ENCODE data around the gene SMYD3.

Gene SMYD3

DNA sequence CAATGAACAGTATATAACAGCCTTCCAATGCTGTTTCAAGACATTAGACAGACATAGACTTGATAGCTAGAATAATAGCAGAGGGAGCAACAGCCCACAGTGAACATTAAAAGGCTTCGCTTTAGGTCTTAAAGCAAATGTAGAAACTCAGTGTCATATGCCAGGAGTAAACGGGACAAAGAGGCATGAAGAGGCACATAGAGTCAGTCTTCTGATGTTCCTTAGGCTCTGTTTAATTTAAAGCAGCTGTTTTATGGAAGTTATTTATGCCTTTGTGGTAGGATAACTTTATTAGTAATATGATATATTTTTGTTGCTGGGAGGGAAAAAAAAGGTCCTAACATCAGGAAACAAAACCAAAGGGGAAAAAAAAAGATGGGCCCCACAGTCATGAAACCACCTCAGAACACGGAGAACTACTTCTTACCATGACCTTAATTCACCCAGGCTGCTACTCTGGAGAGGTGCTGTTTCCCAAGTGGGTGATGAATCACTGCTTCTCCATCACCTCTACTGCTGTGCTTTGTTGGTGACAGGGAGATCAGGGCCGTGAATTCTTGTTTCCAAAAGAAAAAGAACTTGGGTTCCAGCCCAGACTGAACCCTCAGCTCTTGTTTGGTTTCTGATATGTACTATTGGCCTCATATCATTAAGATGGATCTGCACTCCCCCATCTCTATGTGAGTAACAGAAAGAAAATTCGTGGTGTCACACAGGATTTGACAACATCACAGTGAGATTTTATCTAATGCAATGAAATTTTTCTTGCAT is 735.4 kb downstream of the SMYD3 start:
- H3K4me3 ChIP-seq (replicated peaks; ENCODE audit: low read depth, low read length), result no peak overlapping the region
- no peaks in the 10 kb centered on the region for H3K36me3 ChIP-seq (ENCODE audit: control insufficient read depth, insufficient read depth, low read length)
- no peak for DNase-seq (ENCODE audit: extremely low read depth, insufficient read length)
- TF ChIP-seq, protein P1, sequence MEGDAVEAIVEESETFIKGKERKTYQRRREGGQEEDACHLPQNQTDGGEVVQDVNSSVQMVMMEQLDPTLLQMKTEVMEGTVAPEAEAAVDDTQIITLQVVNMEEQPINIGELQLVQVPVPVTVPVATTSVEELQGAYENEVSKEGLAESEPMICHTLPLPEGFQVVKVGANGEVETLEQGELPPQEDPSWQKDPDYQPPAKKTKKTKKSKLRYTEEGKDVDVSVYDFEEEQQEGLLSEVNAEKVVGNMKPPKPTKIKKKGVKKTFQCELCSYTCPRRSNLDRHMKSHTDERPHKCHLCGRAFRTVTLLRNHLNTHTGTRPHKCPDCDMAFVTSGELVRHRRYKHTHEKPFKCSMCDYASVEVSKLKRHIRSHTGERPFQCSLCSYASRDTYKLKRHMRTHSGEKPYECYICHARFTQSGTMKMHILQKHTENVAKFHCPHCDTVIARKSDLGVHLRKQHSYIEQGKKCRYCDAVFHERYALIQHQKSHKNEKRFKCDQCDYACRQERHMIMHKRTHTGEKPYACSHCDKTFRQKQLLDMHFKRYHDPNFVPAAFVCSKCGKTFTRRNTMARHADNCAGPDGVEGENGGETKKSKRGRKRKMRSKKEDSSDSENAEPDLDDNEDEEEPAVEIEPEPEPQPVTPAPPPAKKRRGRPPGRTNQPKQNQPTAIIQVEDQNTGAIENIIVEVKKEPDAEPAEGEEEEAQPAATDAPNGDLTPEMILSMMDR (IDR thresholded peaks at IDR 0.05; ENCODE audit: insufficient read depth, low read length, poor library complexity, severe bottlenecking), result no peak
- H3K27me3 ChIP-seq (replicated peaks; ENCODE audit: control insufficient read depth, insufficient read depth, low read length), result no peaks in the 10 kb centered on the region

DNA sequence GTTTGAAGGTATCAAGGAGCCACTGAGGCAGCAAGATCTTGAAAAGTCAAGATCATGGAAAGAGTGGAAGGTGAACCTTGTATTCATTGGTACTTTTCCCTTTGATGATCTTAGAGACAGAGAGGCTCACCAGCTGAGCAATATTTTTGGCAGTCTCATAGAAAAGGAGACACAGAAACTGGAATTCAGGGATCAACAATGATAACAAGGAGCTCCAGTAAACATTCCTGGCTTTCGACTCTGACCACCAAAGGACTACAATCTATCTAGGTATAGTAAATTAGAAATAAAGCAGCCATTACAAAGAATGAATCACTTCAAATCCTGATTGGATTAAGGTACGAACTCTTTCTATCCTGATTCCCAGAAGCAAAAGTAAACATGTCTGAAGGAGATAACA is 736.9 kb downstream of the SMYD3 start:
- TF ChIP-seq, protein P1 (IDR thresholded peaks at IDR 0.05; ENCODE audit: insufficient read depth, low read length, poor library complexity, severe bottlenecking), result no peak
- H3K27me3 ChIP-seq (replicated peaks; ENCODE audit: control insufficient read depth, insufficient read depth, low read length), result no peaks in the 10 kb centered on the region
- no peak for DNase-seq (ENCODE audit: extremely low read depth, insufficient read length)

DNA sequence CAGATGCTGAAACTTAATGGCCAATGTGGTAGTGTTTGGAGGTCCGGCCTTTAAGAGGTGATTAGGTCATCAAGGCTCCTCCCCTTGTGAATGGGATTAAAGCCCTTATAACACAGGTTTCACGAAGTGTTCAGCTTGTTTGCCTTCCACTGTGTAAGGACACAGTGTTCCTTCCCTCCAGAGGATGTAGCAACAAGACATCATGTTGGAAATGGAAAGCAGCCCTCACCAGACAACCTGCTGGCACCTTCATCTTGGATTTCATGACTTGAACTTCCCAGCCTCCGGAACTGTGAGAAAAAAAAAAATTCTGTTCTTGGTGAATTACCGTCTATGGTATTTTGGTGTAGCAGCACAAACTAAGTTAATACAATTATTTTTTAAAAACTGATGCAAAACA is 738.5 kb downstream of the SMYD3 start:
- no peak for DNase-seq (ENCODE audit: extremely low read depth, insufficient read length)
- TF ChIP-seq, protein P1 (IDR thresholded peaks at IDR 0.05; ENCODE audit: insufficient read depth, low read length, poor library complexity, severe bottlenecking), result no peak
- H3K4me3 ChIP-seq (replicated peaks; ENCODE audit: low read depth, low read length), result no peak overlapping the region
- H3K36me3 ChIP-seq (ENCODE audit: control insufficient read depth, insufficient read depth, low read length), result no peaks in the 10 kb centered on the region
- H3K27me3 ChIP-seq (replicated peaks; ENCODE audit: control insufficient read depth, insufficient read depth, low read length), result no peaks in the 10 kb centered on the region

More for the DNA sequence above, 736.9 kb downstream of the SMYD3 start:
- Histone ChIP-seq H3K4me3 (replicated peaks; ENCODE audit: low read depth, low read length) (no peak overlapping the region), H3K36me3 (ENCODE audit: control insufficient read depth, insufficient read depth, low read length) (no peaks in the 10 kb centered on the region)

DNA sequence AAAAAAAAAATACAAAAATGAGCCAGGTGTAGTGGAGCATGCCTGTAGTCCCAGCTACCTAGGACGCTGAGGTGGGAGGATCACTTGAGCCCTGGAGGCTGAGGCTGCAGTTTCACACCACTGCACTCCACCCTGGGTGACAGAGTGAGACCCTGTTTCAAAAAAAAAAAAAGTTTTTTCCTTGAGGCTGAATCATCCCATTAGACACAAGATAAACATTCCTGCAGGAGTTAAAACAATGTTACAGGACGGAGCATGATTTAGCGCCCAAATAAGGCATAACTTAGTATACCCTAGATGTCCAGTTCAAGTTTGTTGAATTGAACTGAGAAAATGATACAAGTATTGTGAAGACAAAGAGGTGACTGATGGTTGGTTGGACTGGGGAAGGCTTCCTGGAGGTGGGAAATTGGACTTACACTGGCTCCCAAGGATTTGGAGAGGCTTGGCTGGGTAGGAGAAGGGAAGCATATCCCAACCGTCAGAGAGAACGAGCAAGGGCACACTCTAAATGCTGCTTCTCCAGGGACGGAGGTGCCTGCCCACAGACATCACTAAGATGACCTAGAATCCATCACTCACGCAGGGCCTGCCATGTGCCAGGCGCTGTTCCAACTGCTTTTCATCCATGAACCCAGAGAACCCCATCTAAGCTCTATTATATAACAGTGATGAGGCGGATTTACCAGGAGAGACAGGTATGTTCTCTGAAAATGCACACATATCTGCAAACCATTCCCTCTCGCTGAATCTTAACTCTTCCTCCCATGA is 741.7 kb downstream of the SMYD3 start:
- TF ChIP-seq, protein P1 (IDR thresholded peaks at IDR 0.05; ENCODE audit: insufficient read depth, low read length, poor library complexity, severe bottlenecking), result no peak
- no peaks in the 10 kb centered on the region for H3K36me3 ChIP-seq (ENCODE audit: control insufficient read depth, insufficient read depth, low read length)
- no peaks in the 10 kb centered on the region for H3K27me3 ChIP-seq (replicated peaks; ENCODE audit: control insufficient read depth, insufficient read depth, low read length)
- DNase-seq (ENCODE audit: extremely low read depth, insufficient read length), result no peak
- no peak overlapping the region for H3K4me3 ChIP-seq (replicated peaks; ENCODE audit: low read depth, low read length)

DNA sequence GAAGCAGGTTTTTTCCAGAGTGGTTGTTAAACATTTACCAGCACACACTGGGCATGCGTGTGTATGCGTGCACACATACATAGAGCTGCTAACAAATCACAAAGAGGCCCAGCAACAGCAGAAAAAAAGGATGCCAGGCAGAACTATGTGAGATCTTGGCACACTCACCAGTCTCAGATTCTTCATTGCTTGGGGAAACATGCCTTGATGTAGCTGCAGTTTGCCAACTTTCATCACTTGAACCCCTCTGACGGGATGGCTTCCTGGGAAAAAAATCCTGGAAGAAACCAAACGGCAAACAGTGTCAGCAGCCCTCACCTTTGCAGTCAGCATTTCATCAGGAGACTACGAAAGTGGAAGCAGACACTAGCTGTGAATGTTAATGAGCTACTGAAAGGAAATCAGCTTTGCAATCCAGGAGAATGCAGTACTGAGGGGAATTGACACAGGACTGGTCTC is 743.2 kb downstream of the SMYD3 start:
- no peaks in the 10 kb centered on the region for H3K36me3 ChIP-seq (ENCODE audit: control insufficient read depth, insufficient read depth, low read length)
- DNase-seq (ENCODE audit: extremely low read depth, insufficient read length), result no peak
- TF ChIP-seq, protein P1 (IDR thresholded peaks at IDR 0.05; ENCODE audit: insufficient read depth, low read length, poor library complexity, severe bottlenecking), result no peak
- H3K4me3 ChIP-seq (replicated peaks; ENCODE audit: low read depth, low read length), result no peak overlapping the region
- H3K27me3 ChIP-seq (replicated peaks; ENCODE audit: control insufficient read depth, insufficient read depth, low read length), result no peaks in the 10 kb centered on the region

Data from GM06990 (cell line).